GM12874 (cell line): ENCODE results near the gene MCUB.

ENCODE experiments used
- CTCF ChIP-seq: IDR thresholded peaks from 2 replicates; pipeline ENCODE4 v1.5.1; 2011; ENCODE audit warnings: low read depth, mild to moderate bottlenecking, control low read depth, low read length, moderate library complexity; ENCODE audit not compliant: insufficient read depth

Gene MCUB

GRCh38 chr4:109559983-109560686 is at the start of gene MCUB:
Gene MCUB (plus strand): TSS chr4:109560246. CDS start chr4:109560338, 92 bp downstream.
- no peak for TF ChIP-seq CTCF

GRCh38 chr4:109510687-109511086 is 49.4 kb upstream of the MCUB start:
- TF ChIP-seq CTCF = no peak

- no peak for TF ChIP-seq CTCF
Measured at GRCh38 chr4:109511414-109511813, 48.6 kb upstream of the MCUB start.

GRCh38 chr4:109532182-109532581 is 27.9 kb upstream of the MCUB start:
- TF ChIP-seq CTCF = no peak

- no peak for TF ChIP-seq CTCF
Measured at GRCh38 chr4:109545401-109545800, 14.6 kb upstream of the MCUB start.

GRCh38 chr4:109547394-109547793 is 12.7 kb upstream of the MCUB start:
- no peak for TF ChIP-seq CTCF

- no peak for TF ChIP-seq CTCF
Measured at GRCh38 chr4:109548655-109549054, 11.4 kb upstream of the MCUB start.
